IPS-18c (cell line): ENCODE measurements around the gene SLC35F3.
"Not testable (repeated sequence)": the region's sequence is repeated elsewhere in the genome, so short reads cannot be mapped to it uniquely, and the experiment has no call there.

Experiments
- H3K4me3 ChIP-seq: 2 replicates; pipeline ENCODE4 v1.7.0; 2013; ENCODE audit warnings: low read depth, mild to moderate bottlenecking, low read length, moderate library complexity; ENCODE audit not compliant: insufficient read depth
- H3K9me3 ChIP-seq: one replicate; pipeline ENCODE4 v1.6.1; 2013; ENCODE audit warnings: mild to moderate bottlenecking, low read length, moderate library complexity; ENCODE audit not compliant: control insufficient read depth, insufficient read depth

SLC35F3 gene

DNA sequence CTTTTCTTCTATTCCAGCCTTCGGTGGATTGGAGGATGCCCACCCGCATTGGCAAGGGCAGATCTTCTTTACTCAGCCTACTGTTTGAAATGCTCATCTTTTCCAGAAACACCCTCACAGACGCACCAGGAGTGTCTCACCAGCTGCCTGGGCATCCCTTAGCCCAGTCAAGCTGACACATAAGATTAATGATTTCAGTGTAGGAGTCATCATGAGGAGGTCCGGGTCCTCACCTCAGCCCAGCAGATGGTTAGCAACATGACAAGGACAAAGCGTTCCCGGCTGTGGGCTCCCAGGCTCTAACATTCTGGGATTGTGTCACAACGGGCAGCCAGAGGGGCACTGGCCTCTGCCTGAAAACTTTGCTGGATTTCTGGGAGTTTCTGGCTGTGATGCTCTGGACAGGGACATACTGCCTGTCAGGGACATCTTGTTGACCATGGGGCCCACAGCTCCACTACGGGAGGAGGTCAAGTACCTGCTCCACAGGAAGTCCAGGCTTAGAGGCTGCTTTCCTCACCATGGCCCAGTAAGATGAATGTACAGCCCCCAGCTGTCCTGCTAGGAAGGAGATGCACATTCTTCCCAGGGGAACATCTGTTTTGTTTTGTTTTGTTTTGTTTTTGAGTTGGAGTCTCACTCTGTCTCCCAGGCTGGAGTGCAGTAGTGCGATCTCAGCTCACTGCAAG lies 264.8 kb downstream of the SLC35F3 start:
- no peaks in the 10 kb centered on the region for H3K9me3 ChIP-seq
- H3K4me3 ChIP-seq = no peak overlapping the region

DNA sequence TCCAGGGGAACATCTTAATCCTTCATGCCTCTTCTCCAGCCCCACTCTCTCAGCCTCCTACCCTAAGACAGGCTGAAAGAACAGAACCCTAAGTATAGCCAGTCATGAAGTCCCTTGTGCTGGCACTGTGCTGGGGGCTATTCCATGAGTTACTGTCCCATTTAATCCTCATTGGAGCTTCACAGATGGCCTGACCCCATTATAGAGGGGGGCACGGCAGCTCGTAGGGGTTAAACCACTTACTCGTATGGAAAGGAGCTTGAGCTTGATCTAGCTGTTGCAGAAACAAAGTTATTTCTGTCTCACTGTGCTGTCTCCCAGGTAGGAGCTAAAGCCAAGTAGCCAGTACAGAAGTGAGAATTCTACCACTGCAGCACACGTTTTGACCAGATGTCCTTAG lies 265.6 kb downstream of the SLC35F3 start:
- H3K9me3 ChIP-seq = no peaks in the 10 kb centered on the region
- no peak overlapping the region for H3K4me3 ChIP-seq

DNA sequence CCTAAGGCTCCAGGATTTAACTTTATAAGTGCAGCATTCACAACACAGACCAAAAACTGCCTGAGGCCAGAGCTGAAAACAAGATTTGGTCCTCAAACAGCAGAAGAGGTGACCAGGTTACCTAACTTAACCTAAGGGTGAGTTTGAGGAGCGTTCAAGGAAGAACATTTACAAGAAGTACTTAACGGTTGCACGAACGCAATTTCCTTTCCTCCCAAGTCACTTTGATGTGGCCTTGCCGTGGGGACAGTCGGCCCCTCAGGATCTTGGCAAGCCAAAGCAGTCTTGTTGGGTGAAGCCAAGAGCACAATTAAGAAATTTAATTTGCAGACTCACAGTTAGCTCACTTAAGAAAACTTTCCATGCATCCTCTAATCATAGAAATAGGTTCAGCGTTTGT lies 266.1 kb downstream of the SLC35F3 start:
- H3K9me3 ChIP-seq = no peaks in the 10 kb centered on the region
- no peak overlapping the region for H3K4me3 ChIP-seq

DNA sequence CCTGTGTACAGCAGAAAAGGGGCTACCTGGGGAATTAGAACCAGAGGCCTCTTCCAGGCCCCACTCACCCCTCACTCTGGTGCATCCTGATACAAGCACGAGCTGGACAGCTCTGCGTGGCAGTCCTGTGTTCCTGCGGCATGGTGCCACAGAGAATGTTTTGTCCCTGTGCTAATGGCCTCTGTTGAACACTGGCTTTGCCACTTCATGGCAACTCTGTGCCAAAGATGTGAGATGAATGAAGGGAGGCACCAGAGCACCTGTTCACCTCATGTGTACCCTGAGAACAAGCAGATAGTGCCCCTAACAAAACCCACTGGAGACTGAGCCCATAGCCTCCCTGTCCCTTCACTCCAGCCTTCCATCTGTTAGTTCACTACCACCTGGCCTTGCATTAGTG lies 269.5 kb downstream of the SLC35F3 start:
- Histone ChIP-seq H3K9me3 (no peaks in the 10 kb centered on the region), H3K4me3 (no peak overlapping the region)

DNA sequence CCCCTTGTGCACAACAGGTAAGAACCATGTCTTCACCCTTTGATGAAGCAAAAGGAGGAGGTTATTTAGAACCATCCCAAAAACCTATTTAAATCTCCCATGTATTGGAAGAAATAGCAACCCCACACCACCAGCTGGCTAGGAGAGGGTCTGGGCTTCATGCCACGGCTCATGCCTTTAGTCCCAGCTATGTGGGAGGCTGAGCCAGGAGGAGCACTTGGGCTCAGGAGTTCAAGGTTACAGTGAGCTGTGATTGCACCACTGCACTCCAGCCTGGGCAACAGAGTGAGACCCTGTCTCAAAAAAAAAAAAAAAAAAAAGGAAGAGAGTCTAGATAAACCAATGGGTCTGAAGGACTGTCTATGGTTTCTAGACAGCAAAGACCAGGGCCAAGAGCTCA lies 270.9 kb downstream of the SLC35F3 start:
- no peak overlapping the region for H3K4me3 ChIP-seq
- H3K9me3 ChIP-seq = no peaks in the 10 kb centered on the region

DNA sequence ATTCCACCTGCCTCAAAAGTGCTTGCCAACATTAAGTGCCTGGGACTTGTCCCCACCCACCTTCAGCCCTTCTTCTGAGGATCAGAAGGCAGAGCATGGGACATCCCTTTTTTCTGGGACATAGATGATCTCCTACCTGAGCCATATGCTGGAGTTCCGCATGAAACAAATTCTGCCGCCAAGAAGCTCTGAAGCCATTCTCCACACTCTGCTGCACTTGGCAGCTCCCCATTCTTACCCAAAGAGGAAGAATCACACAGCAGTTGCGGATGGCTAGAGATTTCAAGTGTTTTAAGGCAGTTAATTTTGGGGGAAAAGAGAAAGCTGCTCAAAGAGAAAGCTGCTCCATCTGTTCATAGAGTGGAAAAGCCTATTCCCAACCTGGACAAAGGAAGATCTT lies 271.5 kb downstream of the SLC35F3 start:
- Histone ChIP-seq H3K9me3 (no peaks in the 10 kb centered on the region), H3K4me3 (no peak overlapping the region)

- not testable (repeated sequence) for H3K4me3 ChIP-seq, H3K9me3 ChIP-seq
These were observed 272.4 kb downstream of the SLC35F3 start for GRCh38 chr1:234176847-234177246.

DNA sequence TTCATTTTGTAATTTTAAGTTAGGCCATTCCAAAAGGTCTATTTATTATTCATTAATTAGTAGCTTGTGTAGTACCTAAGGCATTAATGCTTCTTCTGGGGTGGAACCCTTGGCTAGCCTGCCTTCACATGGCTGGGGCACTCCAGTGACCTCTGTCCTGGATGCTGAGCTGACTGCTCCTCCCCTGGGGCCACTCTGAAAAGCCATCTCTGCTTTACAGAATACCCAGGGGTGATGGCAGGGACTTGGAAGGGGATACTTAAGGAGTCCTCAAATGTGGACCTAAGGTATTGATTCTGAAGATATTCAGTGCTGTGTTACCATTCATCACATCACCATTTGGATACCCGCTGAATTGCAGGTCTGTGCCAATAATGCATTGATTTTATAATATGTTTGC lies 281.0 kb downstream of the SLC35F3 start:
- Histone ChIP-seq H3K9me3 (no peaks in the 10 kb centered on the region), H3K4me3 (no peak overlapping the region)

- Histone ChIP-seq H3K4me3 (no peak overlapping the region), H3K9me3 (no peaks in the 10 kb centered on the region)
These were observed 281.7 kb downstream of the SLC35F3 start for GRCh38 chr1:234186037-234186688.

DNA sequence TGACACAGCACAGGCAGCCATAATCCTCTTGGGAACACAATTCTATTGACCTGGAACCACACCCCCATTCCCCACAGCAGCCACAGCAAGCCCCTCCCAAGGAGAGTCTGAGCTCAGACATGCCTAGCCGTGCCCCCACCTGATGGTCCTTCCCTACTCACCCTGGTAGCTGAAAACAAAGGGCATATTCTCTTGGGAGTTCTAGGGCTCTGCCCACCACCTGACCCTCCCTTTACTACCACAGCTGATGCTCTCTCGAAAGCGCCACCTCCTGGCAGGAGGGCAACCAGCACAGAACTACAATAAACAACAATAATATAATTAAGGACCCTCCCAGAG lies 283.9 kb downstream of the SLC35F3 start:
- no peaks in the 10 kb centered on the region for H3K9me3 ChIP-seq
- H3K4me3 ChIP-seq = no peak overlapping the region

DNA sequence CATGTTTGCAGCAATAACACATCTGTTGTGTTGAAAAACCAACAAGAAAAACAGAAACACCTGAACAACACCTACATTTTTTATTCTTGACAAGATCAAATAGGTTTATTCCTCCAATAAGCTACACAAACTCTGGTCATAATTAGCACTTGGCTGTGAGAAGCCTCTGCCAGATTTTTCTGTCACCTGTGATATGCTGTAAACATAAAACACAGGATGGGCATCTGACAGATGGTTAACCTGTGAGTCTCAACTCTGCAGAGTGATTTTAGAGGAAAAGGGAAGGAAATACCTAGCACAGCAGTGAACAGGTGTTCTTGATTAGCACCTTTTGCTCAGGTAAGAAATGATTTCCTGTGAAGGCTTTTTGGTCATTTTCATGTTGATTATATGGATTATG lies 293.4 kb downstream of the SLC35F3 start:
- Histone ChIP-seq H3K9me3 (no peaks in the 10 kb centered on the region), H3K4me3 (no peak overlapping the region)

DNA sequence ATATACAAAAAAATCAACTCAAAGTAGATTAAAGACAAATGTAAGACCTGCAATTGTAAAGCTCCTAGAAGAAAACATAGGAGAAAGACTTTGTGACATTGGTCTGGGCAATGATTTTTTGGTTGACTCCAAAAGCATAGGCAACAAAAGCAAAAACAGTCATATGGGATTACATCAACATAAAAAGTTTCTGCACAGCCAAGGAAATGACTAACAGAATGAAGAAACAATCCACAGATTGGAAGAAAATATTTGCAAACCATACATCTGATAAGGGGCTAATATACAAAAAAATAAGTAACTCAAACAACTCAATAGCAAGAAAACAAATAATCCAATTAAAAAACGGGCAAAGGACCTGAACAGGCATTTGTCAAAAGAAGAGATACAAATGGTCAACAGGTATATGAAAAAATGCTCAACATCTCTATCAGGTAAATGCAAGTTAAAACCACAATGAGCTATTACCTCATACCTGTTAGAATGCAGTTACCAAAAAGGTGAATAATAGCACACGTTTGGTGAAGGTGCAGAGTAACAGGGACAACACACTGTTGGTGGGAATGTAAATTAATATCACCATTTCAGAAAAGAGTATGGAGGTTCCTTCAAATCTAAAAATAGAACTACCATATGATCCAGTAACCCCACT lies 295.1 kb downstream of the SLC35F3 start:
- Histone ChIP-seq H3K4me3 (no peak overlapping the region), H3K9me3 (no peaks in the 10 kb centered on the region)

DNA sequence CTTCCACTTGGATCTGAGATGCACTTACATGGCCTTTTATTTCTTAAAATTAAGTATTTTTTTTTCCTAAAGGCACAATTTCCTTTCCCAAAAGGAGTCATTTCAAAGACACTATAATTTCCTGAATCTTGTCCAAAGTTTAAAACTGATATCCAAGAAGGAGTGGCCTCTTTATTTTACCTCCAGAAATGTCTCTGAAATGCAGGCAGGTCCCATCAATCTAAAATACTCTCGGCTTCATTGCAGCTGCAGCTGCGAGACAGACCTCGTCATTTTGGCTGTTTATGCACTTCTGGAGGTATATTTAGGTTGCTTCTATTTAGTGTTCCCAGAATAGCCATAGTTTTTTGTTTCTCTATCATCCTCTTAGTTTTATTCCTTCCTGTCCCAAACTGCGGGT lies 296.1 kb downstream of the SLC35F3 start:
- Histone ChIP-seq H3K4me3 (no peak overlapping the region), H3K9me3 (no peaks in the 10 kb centered on the region)

DNA sequence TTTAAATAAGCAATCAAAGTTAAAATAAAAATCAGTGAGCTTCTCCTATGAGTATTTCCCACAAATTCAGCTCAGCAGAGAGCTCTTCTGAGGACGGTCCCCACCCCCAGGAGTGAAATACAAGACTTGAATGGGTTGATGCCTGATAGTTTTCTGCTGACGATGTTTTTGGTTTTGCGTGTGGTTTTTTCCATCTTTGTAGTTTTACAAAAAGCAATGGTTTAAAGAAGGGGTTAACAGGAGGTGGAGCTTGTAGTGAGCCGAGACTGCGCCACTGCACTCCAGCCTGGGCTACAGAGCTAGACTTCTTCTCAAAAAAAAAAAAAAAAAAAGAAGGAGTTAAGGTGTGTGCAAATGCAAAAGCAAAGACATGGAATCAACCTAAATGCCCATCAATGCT lies 297.1 kb downstream of the SLC35F3 start:
- H3K9me3 ChIP-seq = no peaks in the 10 kb centered on the region
- no peak overlapping the region for H3K4me3 ChIP-seq

- Histone ChIP-seq H3K9me3 (peaks cover 4% of the 10 kb centered on the region), H3K4me3 (no peak overlapping the region)
These were observed 301.5 kb downstream of the SLC35F3 start for GRCh38 chr1:234205966-234206365.

DNA sequence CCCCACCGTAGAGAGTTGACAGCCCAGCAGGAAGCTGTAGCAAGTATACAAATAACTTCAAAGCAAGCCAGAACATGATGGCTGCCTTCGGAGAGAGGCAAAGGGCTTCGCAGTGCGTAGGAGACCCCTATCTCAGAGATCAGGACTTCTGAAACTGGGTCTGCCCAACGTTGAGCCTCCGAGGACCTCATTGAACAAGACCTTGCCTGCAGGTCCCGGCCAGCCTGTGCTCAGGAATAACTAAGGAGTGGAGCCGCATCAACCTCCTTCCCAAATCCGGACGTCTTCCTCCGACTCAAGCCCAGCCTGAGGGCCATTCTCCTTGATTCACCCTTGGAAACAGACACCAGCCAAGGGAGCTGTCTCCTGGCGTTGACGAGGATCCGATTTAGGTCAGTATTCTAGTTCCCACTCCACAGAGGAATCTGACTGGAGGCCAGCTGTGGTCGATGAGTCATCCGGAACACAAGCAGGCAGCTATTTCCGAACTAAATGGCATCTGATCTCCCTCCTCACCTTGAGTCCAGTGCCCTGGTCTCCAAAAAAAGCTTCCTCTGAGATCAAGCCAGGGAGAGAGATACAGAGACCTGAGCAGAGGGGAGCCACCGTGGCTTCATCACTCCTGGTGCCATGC lies 302.3 kb downstream of the SLC35F3 start:
- no peak overlapping the region for H3K4me3 ChIP-seq
- peaks cover 5% of the 10 kb centered on the region for H3K9me3 ChIP-seq

- Histone ChIP-seq H3K9me3 (peaks cover 5% of the 10 kb centered on the region), H3K4me3 (no peak overlapping the region)
These were observed 303.9 kb downstream of the SLC35F3 start for GRCh38 chr1:234208351-234208750.

- no peak overlapping the region for H3K4me3 ChIP-seq
- peaks cover 5% of the 10 kb centered on the region for H3K9me3 ChIP-seq
These were observed 304.3 kb downstream of the SLC35F3 start for GRCh38 chr1:234208791-234209190.
